DMS153 treated with DMSO at 0.1 percent for 48 hours (cell line): ENCODE results near the gene BANP.
"Not testable (repeated sequence)": the region's sequence is repeated elsewhere in the genome, so short reads cannot be mapped to it uniquely, and the experiment has no call there.

ENCODE experiments used
- DNase-seq: peaks from one replicate; lab custom pipeline; 2025; ENCODE audit not compliant: unreplicated experiment; lab: John Stamatoyannopoulos, UW

Gene BANP, protein sequence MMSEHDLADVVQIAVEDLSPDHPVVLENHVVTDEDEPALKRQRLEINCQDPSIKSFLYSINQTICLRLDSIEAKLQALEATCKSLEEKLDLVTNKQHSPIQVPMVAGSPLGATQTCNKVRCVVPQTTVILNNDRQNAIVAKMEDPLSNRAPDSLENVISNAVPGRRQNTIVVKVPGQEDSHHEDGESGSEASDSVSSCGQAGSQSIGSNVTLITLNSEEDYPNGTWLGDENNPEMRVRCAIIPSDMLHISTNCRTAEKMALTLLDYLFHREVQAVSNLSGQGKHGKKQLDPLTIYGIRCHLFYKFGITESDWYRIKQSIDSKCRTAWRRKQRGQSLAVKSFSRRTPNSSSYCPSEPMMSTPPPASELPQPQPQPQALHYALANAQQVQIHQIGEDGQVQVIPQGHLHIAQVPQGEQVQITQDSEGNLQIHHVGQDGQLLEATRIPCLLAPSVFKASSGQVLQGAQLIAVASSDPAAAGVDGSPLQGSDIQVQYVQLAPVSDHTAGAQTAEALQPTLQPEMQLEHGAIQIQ

GRCh38 chr16:87950765-87951551 is at the start of gene BANP:
Gene BANP (plus strand): TSS chr16:87951434. CDS start chr16:87975116, 23,682 bp downstream.
- peak; percentile 97 for DNase-seq

GRCh38 chr16:87904963-87905362 is 46.3 kb upstream of the BANP start:
- DNase-seq: not testable (repeated sequence)

DNA sequence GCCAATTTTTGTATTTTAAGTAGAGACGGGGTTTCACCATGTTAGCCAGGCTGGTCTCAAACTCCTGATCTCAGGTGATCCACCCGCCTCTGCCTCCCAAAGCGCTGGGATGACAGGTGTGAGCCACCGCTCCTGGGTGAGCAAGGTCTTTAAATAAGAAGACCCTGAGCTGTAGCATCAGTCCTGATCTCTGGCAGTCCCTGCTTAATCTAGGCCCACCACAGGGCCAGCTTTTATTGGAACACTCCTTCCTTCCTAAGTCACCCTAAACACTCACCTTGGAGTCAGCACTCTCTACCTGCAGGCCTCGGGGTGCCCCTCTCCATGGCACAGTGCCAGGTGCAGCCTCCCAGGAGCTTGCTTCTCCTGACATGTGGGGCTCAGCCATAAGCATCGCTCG is 45.7 kb upstream of the BANP start:
- not testable (repeated sequence) for DNase-seq

- not testable (repeated sequence) for DNase-seq
Measured at GRCh38 chr16:87908101-87908500, 43.1 kb upstream of the BANP start.

DNA sequence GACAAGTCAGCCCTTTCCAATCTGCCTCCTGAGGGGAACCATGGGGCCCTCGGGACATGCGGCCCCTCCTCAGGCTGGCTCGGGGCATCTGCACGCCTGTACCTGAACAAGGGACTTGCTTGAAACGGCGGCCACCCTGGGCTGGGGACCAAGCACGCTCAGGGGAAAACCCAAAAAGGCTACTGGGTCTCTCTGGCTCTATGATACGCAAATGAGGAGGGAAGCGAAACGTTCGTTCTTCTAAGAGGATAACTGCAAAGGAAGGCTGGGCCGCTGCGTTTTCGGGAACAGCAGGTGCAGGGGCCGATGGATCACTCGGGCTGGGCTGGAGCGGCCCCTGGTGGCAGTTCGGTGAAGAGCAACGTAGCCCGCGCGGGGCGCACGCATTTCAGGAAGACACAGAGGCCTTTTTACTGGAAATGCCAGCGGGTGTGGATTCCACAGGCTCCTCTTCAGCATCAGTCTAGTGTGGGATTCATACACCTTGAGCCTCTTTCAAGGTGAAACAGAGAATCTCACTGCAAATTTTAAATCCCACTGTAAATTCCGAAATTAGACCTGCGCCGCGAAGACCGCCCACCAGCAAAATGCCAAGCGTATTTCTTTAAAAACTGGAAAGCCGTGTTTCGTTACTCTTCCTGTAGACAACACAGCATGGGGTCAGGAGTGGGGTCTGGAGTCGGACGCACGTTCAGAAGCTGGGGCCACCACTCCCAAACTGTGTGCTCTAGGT is 41.9 kb upstream of the BANP start:
- DNase-seq: peak; percentile 3

- peak; percentile 82 for DNase-seq
Measured at GRCh38 chr16:87911106-87911763, 40.0 kb upstream of the BANP start.

DNA sequence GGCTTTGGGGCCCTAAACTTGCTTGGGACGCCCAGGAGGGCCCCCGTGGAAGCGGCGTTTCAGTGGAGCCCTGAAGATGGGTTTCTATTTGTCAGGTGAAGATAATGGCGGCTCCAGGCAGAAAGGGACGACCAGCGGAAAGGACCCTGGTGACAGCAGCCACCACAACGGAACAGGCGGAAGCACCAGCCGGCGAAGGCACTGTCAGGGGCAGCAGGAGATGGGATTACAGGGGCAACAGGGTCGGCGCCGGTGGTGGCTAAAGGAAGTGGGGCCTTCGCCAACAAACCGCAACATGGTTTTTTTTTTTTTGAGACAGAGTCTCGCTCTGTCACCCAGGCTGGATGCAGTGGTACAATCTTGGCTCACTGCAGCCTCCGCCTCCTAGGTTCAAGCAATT is 38.5 kb upstream of the BANP start:
- not testable (repeated sequence) for DNase-seq

- DNase-seq: not testable (repeated sequence)
Measured at GRCh38 chr16:87914021-87914725, 37.1 kb upstream of the BANP start.

GRCh38 chr16:87914812-87915211 is 36.4 kb upstream of the BANP start:
- no peak for DNase-seq

- DNase-seq: no peak
Measured at GRCh38 chr16:87917503-87917902, 33.7 kb upstream of the BANP start.

- DNase-seq: no peak
Measured at GRCh38 chr16:87918338-87918737, 32.9 kb upstream of the BANP start.

DNA sequence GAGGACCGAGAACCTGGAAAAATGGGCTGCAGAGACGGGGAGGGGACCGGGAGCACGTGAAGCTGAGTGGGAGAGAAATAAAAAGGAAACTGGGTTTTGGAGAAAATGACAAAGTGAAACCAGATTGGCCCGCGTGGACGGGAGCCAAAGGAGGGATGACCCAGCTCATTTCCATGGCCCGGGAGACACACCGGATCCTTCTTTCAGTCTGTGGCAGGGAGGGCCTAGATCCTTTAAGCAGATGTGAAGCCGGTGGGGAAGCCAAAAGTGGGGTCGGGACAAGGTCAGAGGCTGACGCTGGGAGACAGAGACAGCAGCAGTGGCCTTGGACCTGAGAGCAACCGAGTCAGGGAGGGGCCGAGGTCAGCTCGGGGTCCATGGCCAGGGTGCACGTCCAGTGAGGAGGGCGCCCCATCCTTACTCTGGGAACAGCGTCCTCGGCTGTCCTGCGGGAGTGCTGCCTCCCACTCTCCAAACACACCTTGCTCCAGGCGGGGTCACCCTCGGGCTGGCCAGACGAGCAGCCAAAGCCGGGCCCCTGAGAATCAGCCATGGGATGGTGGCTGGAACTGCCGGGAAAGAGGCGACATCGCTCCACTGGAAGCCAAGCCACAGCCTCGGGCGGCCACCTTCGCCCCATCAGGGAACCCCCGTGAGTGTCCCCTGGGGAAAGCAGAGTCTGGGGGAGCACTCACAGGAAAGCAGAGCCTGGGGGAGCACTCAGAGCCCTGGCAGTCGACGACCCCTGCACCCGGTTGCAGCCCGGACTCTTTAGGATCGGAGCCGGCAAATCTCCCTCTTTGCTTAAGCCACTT is 32.2 kb upstream of the BANP start:
- DNase-seq: no peak

DNA sequence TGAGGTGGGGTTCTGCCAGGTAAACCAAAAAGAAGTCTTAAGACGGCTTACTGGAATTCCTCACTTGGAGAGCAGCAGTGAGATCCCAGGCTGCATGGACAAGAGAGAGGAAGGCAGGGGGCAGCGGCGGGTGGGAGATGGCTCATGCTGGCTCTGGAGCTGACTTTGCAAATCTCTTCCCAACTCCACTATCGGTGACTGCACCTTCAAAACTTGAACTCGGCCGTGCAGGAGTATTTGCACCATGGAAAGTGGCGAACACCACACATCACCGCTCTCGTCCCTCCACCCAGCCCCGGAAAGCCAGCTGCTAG is 31.6 kb upstream of the BANP start:
- DNase-seq: no peak

- no peak for DNase-seq
Measured at GRCh38 chr16:87921236-87921773, 29.9 kb upstream of the BANP start.

DNA sequence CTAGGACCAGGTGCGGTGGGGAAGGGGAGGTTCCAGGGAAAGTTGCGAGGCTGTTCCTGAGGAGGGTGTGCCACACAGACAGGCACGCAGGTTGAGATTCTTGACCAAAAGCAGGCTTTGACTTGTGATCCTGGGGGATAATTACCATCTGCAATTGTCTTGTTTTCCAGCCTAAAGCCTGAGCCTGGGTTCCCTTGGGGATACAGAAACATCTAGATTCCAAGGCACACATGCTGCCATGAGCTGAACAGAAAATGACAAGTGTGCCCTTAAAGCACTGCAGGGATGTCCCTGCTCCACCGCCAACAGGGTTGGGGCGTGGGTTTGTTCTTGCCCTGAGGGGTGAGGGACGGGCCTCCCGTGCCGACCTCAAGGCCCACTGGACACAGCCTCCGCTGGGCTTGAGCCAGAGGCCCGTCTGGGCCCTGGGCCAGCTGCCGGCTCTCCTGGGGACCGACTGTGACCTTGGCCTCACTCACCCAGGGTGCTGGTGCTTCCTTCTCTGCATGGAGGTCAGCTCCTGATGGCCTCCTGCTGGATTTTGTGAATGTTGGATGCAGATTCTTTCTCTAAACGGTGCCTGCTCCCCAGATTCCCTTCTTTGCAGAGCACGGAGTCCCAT is 28.9 kb upstream of the BANP start:
- no peak for DNase-seq

- peak; percentile 65 for DNase-seq
Measured at GRCh38 chr16:87924041-87924810, 27.0 kb upstream of the BANP start.

DNA sequence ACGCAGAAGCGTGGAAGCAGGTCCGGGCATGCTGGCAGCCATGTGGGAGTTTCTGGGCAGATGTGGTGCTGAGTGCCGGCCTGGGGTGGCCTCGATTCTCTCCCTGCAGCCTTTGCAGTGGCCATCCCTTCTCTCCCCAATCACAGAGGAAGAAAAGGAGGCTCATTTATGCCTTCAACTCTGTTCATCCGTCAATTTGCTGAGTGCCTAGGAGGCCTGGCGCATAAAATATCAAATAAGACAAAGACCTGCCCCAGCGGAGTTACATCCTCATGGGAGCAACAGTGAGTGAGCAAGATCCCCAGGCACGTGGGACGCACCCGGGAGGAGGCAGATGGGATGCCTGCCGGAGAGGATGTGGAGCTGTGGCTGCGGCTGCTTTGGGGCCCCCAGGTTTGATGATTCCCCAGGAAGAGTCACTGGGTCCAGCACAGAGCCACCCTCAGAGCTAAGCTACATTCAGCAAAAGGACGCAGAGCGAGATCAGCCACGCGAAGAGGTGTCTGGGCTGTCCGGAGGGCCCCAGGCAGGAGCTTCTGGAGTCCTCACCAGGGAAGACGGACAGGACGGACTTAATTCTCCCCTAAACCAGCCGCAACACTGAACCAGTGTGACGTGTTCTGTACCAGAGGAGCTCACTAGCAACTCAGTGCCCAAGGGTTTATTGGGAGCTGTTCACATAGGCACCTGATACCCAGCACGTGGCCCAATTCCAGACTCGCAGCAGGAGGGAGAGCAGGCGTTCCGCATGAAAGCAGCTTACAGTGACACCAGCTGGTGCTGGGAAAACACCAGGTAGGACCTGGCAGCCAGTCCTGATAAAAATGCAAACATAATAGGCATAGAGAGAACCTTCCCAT is 26.2 kb upstream of the BANP start:
- DNase-seq: peak; percentile 90
